NCI-H146 treated with DMSO at 0.1 percent for 48 hours (cell line): ENCODE measurements around the gene SLC39A11.

Source experiments
- DNase-seq: peaks from one replicate; lab custom pipeline; 2025; ENCODE audit not compliant: unreplicated experiment; lab: John Stamatoyannopoulos, UW

Gene SLC39A11

GRCh38 chr17:73045724-73046123, 46.8 kb downstream of the SLC39A11 start:
- no peak for DNase-seq

DNA sequence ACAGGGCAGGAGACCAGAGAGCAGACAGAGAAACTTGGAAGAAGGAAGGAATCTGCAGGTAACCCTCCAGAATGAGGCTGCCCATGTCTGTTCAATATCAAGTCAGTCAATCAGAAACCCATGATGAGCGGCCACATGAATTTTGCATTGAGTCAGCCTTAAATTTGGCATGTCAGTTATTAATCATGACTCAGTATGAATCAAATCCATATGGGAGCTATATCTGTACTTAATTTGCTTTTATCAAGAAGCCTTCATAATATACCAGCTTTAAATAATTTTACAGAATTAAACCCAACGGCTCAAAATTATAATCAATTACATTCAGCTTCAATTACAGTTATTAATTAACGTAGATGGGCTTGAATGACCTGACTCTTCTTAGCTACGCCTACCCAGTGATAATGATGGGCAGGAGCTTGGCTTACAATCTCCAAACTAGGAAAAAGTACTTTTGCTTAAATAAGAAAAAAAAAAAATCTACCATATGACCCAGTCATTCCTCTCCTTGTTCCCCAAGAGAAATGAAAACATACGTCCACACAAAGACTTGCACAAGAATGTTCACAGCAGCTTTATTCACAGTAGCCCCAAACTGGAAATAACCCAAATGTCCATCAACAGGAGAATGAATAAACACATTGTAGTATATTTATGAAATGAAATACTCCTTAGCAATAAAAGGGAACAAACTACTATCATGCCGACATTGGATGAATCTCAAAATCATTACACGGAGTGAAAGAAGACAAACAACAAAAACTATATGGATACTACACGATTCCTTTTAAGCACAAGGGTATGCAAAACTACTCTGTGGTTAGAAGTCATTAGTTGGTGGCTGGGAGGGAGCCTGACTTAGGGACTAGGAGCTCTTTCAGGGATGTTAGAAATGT, 48.6 kb downstream of the SLC39A11 start:
- no peak for DNase-seq

DNA sequence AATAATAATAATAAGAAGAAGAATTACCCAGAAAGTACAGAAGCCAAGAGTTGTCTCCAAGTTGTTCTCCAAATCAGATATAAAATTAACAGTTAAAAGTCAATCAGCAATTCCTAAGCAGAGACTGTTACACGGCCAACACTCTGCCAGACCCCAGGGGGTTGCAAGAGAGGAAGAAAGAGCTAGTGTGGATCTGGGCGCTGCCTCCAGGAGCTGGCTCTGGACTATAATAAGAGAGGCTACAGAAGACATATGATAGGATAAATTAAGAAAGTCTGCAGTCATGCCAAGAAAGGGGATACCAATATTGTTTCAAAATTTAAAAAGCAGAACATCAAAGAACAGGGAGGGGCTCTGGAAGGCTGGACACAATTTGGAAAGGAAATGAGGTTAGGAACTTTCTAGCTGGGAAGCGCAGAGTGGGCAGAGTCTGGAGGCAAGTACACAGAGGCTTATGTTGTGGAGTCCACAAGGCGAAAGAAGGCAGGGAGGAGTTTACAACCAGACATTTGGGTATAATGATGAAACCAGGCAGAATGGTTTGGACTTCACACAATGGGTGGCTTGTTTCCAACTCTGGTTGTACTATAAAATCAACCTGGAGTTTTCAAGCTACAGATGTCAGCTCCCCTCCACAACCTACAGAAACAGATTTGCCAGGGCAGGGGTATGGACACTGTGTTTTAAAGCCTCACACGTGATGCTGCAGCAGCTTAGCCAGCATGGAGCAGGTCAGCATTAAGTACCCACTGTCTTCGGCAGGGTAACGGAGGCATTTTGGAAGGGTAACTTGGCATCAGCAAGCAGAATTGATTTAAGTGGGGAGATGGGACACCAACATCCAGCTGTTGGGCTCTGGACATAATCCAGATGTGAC, 49.4 kb downstream of the SLC39A11 start:
- DNase-seq: no peak

- no peak for DNase-seq
These were observed 50.3 kb downstream of the SLC39A11 start for GRCh38 chr17:73042225-73042624.

DNA sequence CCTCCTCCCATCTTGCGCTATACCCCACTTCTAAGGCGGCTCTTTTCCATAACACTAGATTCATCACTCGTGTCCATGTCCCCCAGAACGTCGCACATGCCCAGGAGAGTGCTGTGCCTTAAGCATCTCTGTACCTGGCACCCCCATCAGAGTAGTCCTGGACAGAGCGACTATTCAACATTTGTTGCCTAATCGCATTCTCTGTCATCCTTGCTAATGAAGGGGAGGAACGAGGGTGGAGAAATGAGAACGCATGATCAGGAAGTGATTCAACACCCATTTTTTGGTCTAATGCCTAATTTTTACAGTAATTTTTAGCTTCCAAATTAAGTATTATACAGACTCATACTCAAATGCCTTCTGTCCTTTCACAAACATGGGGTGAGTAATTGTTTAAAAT, 53.2 kb downstream of the SLC39A11 start:
- no peak for DNase-seq

DNA sequence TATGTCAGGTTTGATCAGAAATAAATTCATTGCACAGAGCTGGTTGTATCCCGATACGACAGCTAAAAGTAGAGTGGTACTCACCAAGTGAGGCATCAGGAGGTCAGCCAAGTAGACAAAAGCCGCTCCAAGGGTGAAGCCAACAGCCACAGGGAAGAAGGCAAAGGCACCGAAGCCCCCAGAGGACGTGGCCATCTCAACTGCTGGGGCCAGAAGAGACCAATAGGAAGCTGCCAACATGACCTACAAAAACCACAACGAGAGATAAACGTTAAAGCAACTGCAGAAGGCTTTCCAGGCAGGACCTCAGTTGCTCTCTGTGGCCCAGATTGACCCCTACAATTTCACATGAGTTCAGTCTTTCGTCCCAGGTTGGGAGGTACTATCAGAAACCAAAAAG, 61.0 kb downstream of the SLC39A11 start:
- DNase-seq: no peak

- no peak for DNase-seq
These were observed 61.5 kb downstream of the SLC39A11 start for GRCh38 chr17:73030995-73031394.

DNA sequence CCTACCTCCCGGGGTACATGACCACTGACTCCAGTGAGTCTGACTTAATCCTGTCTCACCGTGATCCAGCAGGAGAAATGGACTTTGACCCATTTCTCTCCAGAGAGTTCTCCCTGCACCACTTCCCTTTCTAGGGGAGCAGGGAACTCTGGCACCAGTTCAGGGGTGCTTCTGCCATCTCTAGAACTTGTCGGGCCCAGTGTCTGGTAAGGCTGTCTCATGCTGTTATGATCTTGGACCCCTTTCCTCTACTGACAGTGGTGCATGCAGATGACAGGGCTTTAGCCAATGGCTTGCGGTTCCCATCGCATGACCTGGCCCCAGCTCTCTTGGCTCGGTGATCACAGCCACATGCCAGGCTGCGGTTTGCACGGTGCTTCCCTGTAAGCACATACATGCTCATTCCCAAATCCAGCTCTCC, 62.0 kb downstream of the SLC39A11 start:
- DNase-seq: no peak

GRCh38 chr17:73029991-73030390, 62.5 kb downstream of the SLC39A11 start:
- no peak for DNase-seq

DNA sequence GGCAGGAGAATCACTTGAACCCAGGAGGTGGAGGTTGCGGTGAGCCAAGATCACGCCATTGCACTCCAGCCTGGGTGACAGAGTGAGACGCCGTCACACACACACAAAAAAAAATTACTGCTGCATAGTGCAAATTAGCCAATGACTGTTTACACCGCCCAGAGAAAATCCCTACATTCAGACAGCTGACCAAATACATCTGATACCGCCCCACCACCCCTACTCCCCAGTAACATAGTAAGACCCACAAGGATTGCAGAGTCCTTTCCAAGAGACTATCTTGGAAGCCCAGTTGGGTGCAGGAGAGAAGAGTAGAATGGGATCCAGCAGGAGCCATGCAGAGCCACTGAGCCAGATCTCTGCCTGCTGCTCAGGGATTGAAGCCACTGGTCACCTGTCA, 63.5 kb downstream of the SLC39A11 start:
- no peak for DNase-seq

DNA sequence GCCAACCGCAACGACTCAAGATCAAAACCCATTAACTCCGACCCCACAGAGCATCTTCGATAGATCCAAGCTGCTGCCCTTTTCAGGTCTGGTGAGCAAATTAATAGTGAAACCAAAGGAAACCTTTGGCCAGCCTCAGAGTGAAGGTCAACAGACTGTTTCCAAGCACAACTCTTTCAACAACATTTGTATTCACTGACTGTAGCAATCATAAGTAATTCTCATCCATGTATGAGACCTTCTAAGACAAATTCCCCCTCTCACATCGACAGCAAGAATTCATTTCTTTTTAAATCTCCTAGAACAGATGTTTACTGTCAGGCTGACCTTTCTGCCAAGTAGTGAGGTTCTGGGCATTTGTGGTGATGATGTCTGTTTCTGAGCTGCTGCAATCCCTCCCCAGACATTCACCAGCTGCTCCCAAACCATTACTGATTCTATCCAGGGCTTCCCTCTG, 64.2 kb downstream of the SLC39A11 start:
- DNase-seq: no peak

DNA sequence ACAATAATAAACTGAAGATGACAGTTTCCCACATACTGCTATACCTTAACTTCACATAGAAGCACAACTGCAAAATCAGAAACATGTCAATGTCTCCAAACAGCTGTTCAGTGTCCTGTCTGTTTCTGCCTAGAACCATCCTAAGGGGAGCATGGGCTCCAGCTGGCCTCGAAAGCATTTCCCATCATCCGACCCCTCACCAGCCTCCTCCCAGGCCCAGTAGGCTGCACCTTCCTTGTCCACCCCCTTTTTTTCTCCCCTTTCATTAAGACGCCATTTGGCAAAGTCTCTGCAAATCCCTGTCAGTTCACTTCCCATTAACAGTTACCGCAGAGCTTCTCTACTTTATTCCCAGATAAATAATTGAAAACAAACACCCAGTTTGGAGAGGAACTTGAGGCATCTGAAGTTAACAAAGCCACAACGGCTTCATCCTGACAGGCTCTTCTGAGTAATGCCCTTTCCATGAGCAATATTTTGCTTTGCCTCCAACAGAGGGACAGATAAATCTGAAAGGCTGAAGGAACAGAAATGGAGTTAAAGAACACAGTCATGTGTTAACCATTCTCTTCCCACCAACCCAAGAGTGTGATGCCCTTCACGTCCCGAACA, 65.3 kb downstream of the SLC39A11 start:
- no peak for DNase-seq

GRCh38 chr17:73025041-73025560, 67.4 kb downstream of the SLC39A11 start:
- DNase-seq: no peak

DNA sequence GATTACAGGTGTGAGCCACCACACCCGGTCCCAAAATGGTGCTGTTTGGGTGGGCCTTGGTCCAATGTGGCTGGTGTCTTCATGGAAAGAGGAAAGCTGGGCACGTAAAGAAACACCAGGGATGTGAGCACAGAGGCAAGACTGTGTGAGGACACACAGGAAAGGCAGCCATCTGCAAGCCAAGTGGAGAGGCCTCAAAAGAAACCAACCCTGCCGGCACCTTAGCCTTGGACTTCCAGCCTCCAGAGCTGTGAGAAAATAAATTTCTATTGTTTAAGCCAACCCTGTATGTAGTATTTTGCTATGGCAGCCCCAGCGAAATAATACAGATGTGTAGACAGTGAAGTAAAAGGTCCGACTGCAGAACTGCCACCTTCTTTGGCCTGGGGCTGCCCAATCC, 68.7 kb downstream of the SLC39A11 start:
- DNase-seq: no peak

DNA sequence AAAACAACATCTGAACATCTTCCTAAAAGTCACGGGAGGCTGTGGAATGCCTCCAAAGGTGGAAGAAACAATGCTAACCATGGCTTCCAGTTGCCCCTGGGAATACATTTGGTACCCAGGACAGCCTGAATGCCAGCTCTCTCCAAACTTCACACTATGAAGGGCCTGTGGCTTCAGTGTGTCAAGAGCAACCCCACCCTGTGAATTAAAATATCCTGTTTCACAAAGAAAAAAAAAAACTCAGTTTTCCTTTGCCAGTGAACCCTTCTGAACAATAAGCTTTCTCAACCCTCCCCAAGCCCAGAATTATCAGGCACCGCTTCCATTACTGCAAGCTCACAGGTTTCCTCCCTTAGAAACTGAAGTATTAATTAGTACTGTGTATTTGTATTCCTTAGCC, 69.8 kb downstream of the SLC39A11 start:
- DNase-seq: peak; percentile 24

DNA sequence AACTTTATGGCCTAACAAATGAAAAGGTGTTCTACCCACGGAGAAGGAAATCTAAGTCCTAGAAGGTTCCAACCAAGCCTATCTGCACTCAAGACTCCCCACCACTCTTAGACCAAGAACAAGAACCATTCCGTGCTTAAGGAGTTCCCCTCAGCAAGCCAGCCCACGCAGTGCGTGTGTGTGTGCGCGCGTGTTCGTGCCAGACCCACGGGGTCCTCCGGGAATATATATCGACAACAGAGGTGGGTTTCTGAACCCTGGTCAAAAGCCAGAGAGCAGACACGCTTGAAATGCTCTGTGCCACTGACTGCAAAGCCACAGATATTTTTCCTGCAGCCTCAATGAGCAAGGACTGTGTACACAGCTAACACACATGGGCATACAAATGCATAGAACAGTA, 70.7 kb downstream of the SLC39A11 start:
- no peak for DNase-seq

DNA sequence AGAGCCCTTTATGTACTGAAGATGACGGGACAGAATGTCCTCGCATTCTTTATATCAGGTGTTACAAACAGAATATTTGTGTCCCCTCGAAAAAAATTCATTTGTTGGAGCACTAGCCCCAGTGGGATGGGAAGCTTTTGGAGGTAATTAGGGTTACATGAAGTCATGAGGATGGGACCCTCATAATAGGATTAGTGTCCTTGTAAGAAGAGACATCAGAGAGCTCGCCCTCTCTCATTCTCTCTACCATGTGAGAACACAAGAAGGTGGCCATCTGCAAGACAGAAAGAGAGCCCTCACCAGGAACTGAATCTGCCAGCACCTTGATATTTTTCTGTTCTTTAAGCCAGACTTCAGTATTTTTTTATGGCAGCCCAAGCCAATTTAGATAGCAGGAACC, 72.4 kb downstream of the SLC39A11 start:
- DNase-seq: no peak

GRCh38 chr17:73018599-73018998, 73.9 kb downstream of the SLC39A11 start:
- no peak for DNase-seq

DNA sequence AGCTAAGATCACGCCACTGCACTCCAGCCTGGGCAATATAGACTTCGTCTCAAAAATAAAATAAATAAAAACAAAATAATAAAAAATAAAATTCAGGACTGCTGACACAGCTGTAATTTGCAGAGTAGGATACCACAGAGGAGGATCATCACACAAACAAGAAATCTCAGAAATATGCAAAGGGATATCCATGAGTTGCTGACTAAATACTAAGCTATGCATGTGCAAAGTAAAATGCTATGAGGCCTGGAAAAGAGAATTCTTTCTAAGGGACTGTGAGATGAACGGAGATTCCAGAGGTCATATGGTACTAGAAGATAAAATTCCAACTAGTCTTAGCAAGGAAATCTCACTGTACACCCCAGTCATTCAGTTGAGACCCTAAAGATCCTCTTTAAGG, 74.8 kb downstream of the SLC39A11 start:
- no peak for DNase-seq

DNA sequence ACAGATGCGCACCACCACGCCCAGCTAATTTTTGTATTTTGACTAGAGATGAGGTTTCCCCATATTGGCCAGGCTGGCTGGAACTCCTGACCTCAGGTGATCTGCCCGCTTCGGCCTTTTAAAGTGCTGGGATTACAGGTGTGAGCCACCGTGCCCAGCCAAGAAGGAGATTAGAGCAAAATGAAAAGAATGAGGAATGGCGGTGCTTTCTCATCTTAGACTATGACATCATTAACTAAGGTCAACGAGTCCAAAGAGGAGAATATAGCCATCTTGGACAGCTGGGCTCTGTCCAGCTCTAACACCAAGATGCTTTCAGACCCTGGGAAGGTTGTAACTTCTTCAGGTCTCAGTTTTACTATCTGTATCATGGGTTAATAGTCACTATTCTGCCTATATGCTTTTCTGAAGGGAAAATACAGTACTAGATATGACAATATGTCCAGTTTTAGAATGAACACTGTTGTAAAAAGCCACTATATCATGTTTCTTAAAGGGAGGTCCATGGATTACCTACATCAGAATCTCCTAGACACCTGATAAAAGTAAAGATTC, 76.7 kb downstream of the SLC39A11 start:
- DNase-seq: no peak
